LNCaP clone FGC (cell line): ENCODE results near the gene GNA15.

Experiments
- DNase-seq: peaks from one replicate; pipeline ENCODE4 v3.0.0-alpha.2; 2011; ENCODE audit warnings: low read depth
- H3K4me3 ChIP-seq: 2 replicates; pipeline ENCODE4 v1.5.1; 2011; ENCODE audit warnings: mild to moderate bottlenecking, low read depth, low read length, control low read depth
- CTCF ChIP-seq: IDR thresholded peaks from 2 replicates; pipeline ENCODE4 v1.5.1; 2012; ENCODE audit warnings: mild to moderate bottlenecking; ENCODE audit not compliant: control insufficient read depth, insufficient read depth; ENCODE audit errors: extremely low read depth

GNA15 gene

GRCh38 chr19:3113100-3114017 lies 22.5 kb upstream of the GNA15 start:
- no peak overlapping the region for H3K4me3 ChIP-seq
- DNase-seq, result no peak
- TF ChIP-seq CTCF, result no peak

- DNase-seq, result no peak
- TF ChIP-seq CTCF, result no peak
- H3K4me3 ChIP-seq, result no peak overlapping the region
Observed at GRCh38 chr19:3114018-3114726, 21.7 kb upstream of the GNA15 start.

- TF ChIP-seq CTCF, result no peak
- DNase-seq, result no peak
- no peak overlapping the region for H3K4me3 ChIP-seq
Observed at GRCh38 chr19:3114811-3115210, 21.0 kb upstream of the GNA15 start.

- no peak for DNase-seq
- no peak overlapping the region for H3K4me3 ChIP-seq
- TF ChIP-seq CTCF, result no peak
Observed at GRCh38 chr19:3115411-3115810, 20.4 kb upstream of the GNA15 start.

- no peak for TF ChIP-seq CTCF
- no peak for DNase-seq
- no peak overlapping the region for H3K4me3 ChIP-seq
Observed at GRCh38 chr19:3115916-3116602, 19.8 kb upstream of the GNA15 start.

- no peak overlapping the region for H3K4me3 ChIP-seq
- no peak for DNase-seq
- TF ChIP-seq CTCF, result no peak
Observed at GRCh38 chr19:3116621-3117020, 19.2 kb upstream of the GNA15 start.
